HCT116 (cell line): ENCODE data around the gene U2AF2.
A peak's percentile ranks its signal among the peaks of the same experiment; 100 is the strongest.

Experiments
- ATF3 ChIP-seq: IDR thresholded peaks from 2 replicates; pipeline ENCODE4 v1.6.1; 2012
- CBX3 ChIP-seq: IDR thresholded peaks from 2 replicates; pipeline ENCODE4 v1.6.1; 2012; ENCODE audit warnings: low read depth
- CTCF ChIP-seq, 3 experiments: fragments of 200-600 bp in 1 of 3; sonication (generic) in 1 of 3; IDR thresholded peaks in 2 of 3; conservative IDR thresholded peaks in 1 of 3; 2 replicates each; pipeline ENCODE4 v1.5.1; 2012 to 2017; ENCODE audit warnings: low read depth in 2 of 3, low read length in 2 of 3, antibody characterized with exemption in 1 of 3, borderline replicate concordance in 1 of 3, control low read depth in 1 of 3, mild to moderate bottlenecking in 1 of 3, mixed read lengths in 1 of 3, mixed run types in 1 of 3, moderate library complexity in 1 of 3; ENCODE audit not compliant: insufficient read depth in 1 of 3
- ELF1 ChIP-seq: IDR thresholded peaks from 2 replicates; pipeline ENCODE4 v1.6.1; 2012; ENCODE audit warnings: low read depth, borderline replicate concordance
- EZH2 ChIP-seq: fragments of 200-600 bp; sonication (generic); IDR thresholded peaks from 2 replicates; pipeline ENCODE4 v1.6.1; 2017; ENCODE audit warnings: antibody characterized with exemption, mixed run types
- EZH2phosphoT487 ChIP-seq: fragments of 200-600 bp; IDR thresholded peaks from 2 replicates; pipeline ENCODE4 v1.6.1; 2018; ENCODE audit warnings: antibody characterized with exemption, borderline replicate concordance
- JUND ChIP-seq: IDR thresholded peaks from 2 replicates; pipeline ENCODE4 v1.6.1; 2012
- MAX ChIP-seq: IDR thresholded peaks from 2 replicates; pipeline ENCODE4 v1.6.1; 2012
- POLR2A ChIP-seq: IDR thresholded peaks from 2 replicates; pipeline ENCODE4 v1.7.0; 2011; ENCODE audit warnings: borderline replicate concordance; ENCODE audit not compliant: insufficient read depth, insufficient read length; ENCODE audit errors: extremely low read depth
- RAD21 ChIP-seq: IDR thresholded peaks from 2 replicates; pipeline ENCODE4 v1.6.1; 2012; ENCODE audit warnings: low read depth, mild to moderate bottlenecking
- SRF ChIP-seq: IDR thresholded peaks from 2 replicates; pipeline ENCODE4 v1.6.1; 2012; ENCODE audit warnings: low read depth
- YY1 ChIP-seq: IDR thresholded peaks from 2 replicates; pipeline ENCODE4 v1.6.1; 2011; ENCODE audit warnings: low read length, low read depth, moderate library complexity, mild to moderate bottlenecking; ENCODE audit not compliant: insufficient replicate concordance; ENCODE audit errors: extremely low read depth
- ZNF274 ChIP-seq: fragments of 200-500 bp; sonication (Bioruptor generic); IDR thresholded peaks from 2 replicates; pipeline ENCODE4 v1.6.1; 2014; ENCODE audit warnings: mild to moderate bottlenecking, low read depth, low read length, inconsistent platforms

GRCh38 chr19:55674841-55675660 is 20.2 kb downstream of the U2AF2 start, which contains the start of gene EPN1:
- TF ChIP-seq CTCF (IDR thresholded peaks at IDR 0.05 in 2 of 3, conservative IDR thresholded peaks at IDR 0.05 in 1 of 3; ENCODE audit: borderline replicate concordance in 1 of 3, insufficient read depth in 1 of 3, low read depth in 2 of 3, low read length in 2 of 3) (no peak), ELF1 (no peak; the same call in 1 of the 2 replicates), POLR2A (no peak), EZH2 (no peak), JUND (no peak; the same call in 1 of the 2 replicates), EZH2phosphoT487 (no peak), RAD21 (no peak), SRF (peak; percentile 75), MAX (peak; percentile 70), CBX3 (no peak; the same call in 1 of the 2 replicates), ZNF274 (no peak), YY1 (peak; percentile 38), ATF3 (no peak)
